DND-41 (cell line): ENCODE measurements around the gene GLI2.

ENCODE experiments used
- EZH2 ChIP-seq: IDR thresholded peaks from 3 replicates; pipeline ENCODE4 v1.6.1; 2012; ENCODE audit warnings: borderline replicate concordance, low read depth, mild to moderate bottlenecking, moderate library complexity, low read length, inconsistent platforms; ENCODE audit not compliant: severe bottlenecking
- TF ChIP-seq, protein P1 (sequence below): IDR thresholded peaks from 2 replicates; pipeline ENCODE4 v1.5.1; 2012; ENCODE audit warnings: borderline replicate concordance, low read length, moderate library complexity, mild to moderate bottlenecking; ENCODE audit not compliant: poor library complexity, severe bottlenecking; ENCODE audit errors: extremely low read depth

DNA sequence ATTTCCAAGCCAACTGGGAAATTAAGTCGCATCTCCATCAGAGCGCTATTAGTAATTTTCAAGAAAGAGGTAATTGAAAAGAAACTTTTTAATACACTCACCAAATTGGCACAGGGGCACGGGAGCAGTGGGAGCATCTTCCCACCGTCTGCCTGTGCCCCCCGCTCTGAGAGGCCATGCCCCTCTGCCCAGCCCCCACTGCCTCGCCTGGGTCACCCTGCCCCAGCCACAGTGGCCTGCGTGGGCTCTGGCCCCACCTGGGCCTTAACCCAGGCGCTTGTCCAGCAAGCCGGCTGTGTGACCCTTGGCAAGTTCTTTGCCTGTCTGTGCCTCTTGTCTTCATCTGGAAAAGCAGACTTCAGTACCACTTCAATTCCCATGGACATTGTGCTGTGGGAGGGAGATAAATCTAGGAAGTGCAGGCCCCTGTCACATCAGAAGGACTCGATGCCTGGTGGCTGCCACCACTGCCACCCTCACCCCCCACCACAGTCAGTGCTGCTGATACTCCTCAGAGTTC lies 31.9 kb downstream of the GLI2 start:
- TF ChIP-seq, protein P1, sequence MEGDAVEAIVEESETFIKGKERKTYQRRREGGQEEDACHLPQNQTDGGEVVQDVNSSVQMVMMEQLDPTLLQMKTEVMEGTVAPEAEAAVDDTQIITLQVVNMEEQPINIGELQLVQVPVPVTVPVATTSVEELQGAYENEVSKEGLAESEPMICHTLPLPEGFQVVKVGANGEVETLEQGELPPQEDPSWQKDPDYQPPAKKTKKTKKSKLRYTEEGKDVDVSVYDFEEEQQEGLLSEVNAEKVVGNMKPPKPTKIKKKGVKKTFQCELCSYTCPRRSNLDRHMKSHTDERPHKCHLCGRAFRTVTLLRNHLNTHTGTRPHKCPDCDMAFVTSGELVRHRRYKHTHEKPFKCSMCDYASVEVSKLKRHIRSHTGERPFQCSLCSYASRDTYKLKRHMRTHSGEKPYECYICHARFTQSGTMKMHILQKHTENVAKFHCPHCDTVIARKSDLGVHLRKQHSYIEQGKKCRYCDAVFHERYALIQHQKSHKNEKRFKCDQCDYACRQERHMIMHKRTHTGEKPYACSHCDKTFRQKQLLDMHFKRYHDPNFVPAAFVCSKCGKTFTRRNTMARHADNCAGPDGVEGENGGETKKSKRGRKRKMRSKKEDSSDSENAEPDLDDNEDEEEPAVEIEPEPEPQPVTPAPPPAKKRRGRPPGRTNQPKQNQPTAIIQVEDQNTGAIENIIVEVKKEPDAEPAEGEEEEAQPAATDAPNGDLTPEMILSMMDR: no peak
- no peak for TF ChIP-seq EZH2
